ENCODE measurements around the gene SAP30BP.

SAP30BP gene

DNA sequence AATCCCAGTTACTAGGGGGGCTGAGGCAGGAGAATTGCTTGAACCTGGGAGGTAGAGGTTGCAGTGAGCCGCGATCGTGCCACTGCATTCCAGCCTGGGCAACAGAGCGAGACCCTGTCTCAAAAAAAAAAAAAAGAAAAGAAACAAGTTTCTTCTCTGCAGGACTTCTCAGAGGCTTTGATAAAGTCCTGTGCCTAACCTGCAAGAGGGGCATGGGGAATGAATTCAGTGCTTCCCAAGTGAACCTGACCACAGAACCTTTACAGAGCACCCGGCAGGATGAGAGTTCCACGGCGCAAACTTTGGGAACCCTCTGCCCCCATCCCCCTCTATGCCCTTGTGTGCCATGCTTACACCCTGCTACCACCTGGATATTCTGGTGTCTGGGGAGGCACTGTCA lies 72.0 kb downstream of the SAP30BP start:
- H3F3A ChIP-seq (ENCODE audit: insufficient read depth): no peaks in the 10 kb centered on the region
- no peaks in the 10 kb centered on the region for H3K36me3 ChIP-seq (ENCODE audit: low read length)
- TF ChIP-seq EZH2phosphoT487 (conservative IDR thresholded peaks at IDR 0.05; ENCODE audit: low read length): no peak
- TF ChIP-seq, protein P1, sequence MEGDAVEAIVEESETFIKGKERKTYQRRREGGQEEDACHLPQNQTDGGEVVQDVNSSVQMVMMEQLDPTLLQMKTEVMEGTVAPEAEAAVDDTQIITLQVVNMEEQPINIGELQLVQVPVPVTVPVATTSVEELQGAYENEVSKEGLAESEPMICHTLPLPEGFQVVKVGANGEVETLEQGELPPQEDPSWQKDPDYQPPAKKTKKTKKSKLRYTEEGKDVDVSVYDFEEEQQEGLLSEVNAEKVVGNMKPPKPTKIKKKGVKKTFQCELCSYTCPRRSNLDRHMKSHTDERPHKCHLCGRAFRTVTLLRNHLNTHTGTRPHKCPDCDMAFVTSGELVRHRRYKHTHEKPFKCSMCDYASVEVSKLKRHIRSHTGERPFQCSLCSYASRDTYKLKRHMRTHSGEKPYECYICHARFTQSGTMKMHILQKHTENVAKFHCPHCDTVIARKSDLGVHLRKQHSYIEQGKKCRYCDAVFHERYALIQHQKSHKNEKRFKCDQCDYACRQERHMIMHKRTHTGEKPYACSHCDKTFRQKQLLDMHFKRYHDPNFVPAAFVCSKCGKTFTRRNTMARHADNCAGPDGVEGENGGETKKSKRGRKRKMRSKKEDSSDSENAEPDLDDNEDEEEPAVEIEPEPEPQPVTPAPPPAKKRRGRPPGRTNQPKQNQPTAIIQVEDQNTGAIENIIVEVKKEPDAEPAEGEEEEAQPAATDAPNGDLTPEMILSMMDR (IDR thresholded peaks at IDR 0.05; ENCODE audit: insufficient read depth, low read length, poor library complexity, severe bottlenecking): no peak
- H3K27me3 ChIP-seq (ENCODE audit: low read length): no peaks in the 10 kb centered on the region
- H3K79me2 ChIP-seq (ENCODE audit: insufficient read depth, low read length): no peaks in the 10 kb centered on the region
- H3K9me2 ChIP-seq (replicated peaks; ENCODE audit: insufficient read depth, low read length): no peaks in the 10 kb centered on the region
- no peaks in the 10 kb centered on the region for H4K20me1 ChIP-seq (ENCODE audit: low read depth, low read length)
- no peaks in the 10 kb centered on the region for H3K9me3 ChIP-seq (ENCODE audit: insufficient read depth, low read length)
- H3K9ac ChIP-seq (ENCODE audit: low read length): no peak overlapping the region
- H2AFZ ChIP-seq (ENCODE audit: low read depth, low read length, severe bottlenecking): no peak overlapping the region
- H3K27ac ChIP-seq (ENCODE audit: low read depth, low read length): no peak overlapping the region
- no peak overlapping the region for H3K4me2 ChIP-seq (ENCODE audit: low read depth, low read length, poor library complexity, severe bottlenecking)
- no peak overlapping the region for H3K4me3 ChIP-seq (ENCODE audit: insufficient read depth, low read length, poor library complexity, severe bottlenecking)

DNA sequence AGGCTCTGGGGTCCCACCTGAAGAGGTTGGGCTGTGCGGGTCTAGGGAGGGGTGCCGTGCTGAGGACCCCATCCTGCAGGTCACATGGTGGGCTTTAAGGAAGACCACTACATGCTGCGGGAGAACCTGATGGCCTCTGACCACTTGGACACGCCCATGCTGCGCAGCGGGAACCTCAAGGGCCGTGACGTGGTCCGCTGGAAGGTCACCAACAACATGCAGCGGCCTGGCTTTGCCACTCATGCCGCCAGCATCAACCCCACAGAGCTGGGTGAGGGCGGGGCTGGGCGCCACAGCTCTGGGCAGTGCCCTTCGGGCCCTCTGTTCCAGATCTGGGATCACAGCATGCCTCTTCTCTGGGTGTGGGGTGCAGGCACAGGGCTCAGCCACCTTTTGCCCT lies 72.7 kb downstream of the SAP30BP start:
- Histone ChIP-seq H3K79me2 (ENCODE audit: insufficient read depth, low read length) (no peaks in the 10 kb centered on the region), H4K20me1 (ENCODE audit: low read depth, low read length) (no peaks in the 10 kb centered on the region), H2AFZ (ENCODE audit: low read depth, low read length, severe bottlenecking) (no peak overlapping the region), H3K9me3 (ENCODE audit: insufficient read depth, low read length) (no peaks in the 10 kb centered on the region), H3K9ac (ENCODE audit: low read length) (no peak overlapping the region), H3K27me3 (ENCODE audit: low read length) (no peaks in the 10 kb centered on the region), H3K36me3 (ENCODE audit: low read length) (no peaks in the 10 kb centered on the region), H3K4me2 (ENCODE audit: low read depth, low read length, poor library complexity, severe bottlenecking) (no peak overlapping the region), H3K4me3 (ENCODE audit: insufficient read depth, low read length, poor library complexity, severe bottlenecking) (no peak overlapping the region), H3F3A (ENCODE audit: insufficient read depth) (no peaks in the 10 kb centered on the region), H3K9me2 (replicated peaks; ENCODE audit: insufficient read depth, low read length) (no peaks in the 10 kb centered on the region), H3K27ac (ENCODE audit: low read depth, low read length) (no peak overlapping the region)
- TF ChIP-seq, protein P1 (IDR thresholded peaks at IDR 0.05; ENCODE audit: insufficient read depth, low read length, poor library complexity, severe bottlenecking): no peak
- no peak for TF ChIP-seq EZH2phosphoT487 (conservative IDR thresholded peaks at IDR 0.05; ENCODE audit: low read length)

DNA sequence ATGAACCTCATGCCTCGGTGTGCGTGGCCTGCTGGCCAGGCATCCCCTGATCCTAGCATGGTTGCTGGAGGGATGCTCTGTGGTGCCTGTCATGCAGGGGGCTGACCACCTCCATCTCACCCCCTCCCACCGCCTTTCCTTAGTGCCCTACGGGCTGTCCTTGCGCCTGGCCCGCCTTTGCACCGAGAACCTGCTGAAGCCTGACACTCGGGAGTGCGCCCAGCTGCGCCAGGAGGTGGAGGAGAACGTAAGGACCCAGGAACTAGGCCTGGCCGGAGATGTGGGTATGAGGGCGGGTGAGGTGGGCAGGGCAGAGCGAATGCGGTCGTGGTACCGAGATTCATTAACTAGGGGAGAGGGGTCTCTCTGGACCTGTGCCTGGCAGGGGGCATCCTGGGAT lies 73.1 kb downstream of the SAP30BP start:
- Histone ChIP-seq H3K9ac (ENCODE audit: low read length) (no peak overlapping the region), H3K27ac (ENCODE audit: low read depth, low read length) (no peak overlapping the region), H3K9me2 (replicated peaks; ENCODE audit: insufficient read depth, low read length) (no peaks in the 10 kb centered on the region), H2AFZ (ENCODE audit: low read depth, low read length, severe bottlenecking) (no peak overlapping the region), H4K20me1 (ENCODE audit: low read depth, low read length) (no peaks in the 10 kb centered on the region), H3K9me3 (ENCODE audit: insufficient read depth, low read length) (no peaks in the 10 kb centered on the region), H3F3A (ENCODE audit: insufficient read depth) (no peaks in the 10 kb centered on the region), H3K4me3 (ENCODE audit: insufficient read depth, low read length, poor library complexity, severe bottlenecking) (no peak overlapping the region), H3K79me2 (ENCODE audit: insufficient read depth, low read length) (no peaks in the 10 kb centered on the region), H3K4me2 (ENCODE audit: low read depth, low read length, poor library complexity, severe bottlenecking) (no peak overlapping the region), H3K27me3 (ENCODE audit: low read length) (no peaks in the 10 kb centered on the region), H3K36me3 (ENCODE audit: low read length) (no peaks in the 10 kb centered on the region)
- TF ChIP-seq, protein P1 (IDR thresholded peaks at IDR 0.05; ENCODE audit: insufficient read depth, low read length, poor library complexity, severe bottlenecking): no peak
- TF ChIP-seq EZH2phosphoT487 (conservative IDR thresholded peaks at IDR 0.05; ENCODE audit: low read length): no peak

All from SU-DHL-6 (cell line).